NCI-H69 (cell line): ENCODE data around the gene TSPAN11.
"Not testable (repeated sequence)": the region's sequence is repeated elsewhere in the genome, so short reads cannot be mapped to it uniquely, and the experiment has no call there.

ENCODE experiments used
- DNase-seq: peaks from one replicate; lab custom pipeline; 2025; lab: John Stamatoyannopoulos, UW

The TSPAN11 gene

GRCh38 chr12:30926243-30927221 lies at the start of gene TSPAN11:
Gene TSPAN11 (plus strand): TSS chr12:30926748. CDS start chr12:30953992, 27,244 bp downstream.
- DNase-seq, result peak; percentile 99

GRCh38 chr12:30877105-30877875 lies 49.3 kb upstream of the TSPAN11 start:
- peak; percentile 99 for DNase-seq

GRCh38 chr12:30878024-30878423 lies 48.5 kb upstream of the TSPAN11 start:
- DNase-seq, result no peak

- DNase-seq, result peak; percentile 100
These were observed 46.5 kb upstream of the TSPAN11 start for GRCh38 chr12:30880061-30880460.

- no peak for DNase-seq
These were observed 45.7 kb upstream of the TSPAN11 start for GRCh38 chr12:30880813-30881212.

GRCh38 chr12:30882706-30883105 lies 43.8 kb upstream of the TSPAN11 start:
- peak; percentile 90 for DNase-seq

GRCh38 chr12:30884799-30885198 lies 41.7 kb upstream of the TSPAN11 start:
- DNase-seq, result no peak

GRCh38 chr12:30885321-30885720 lies 41.2 kb upstream of the TSPAN11 start:
- DNase-seq, result no peak

- no peak for DNase-seq
These were observed 39.3 kb upstream of the TSPAN11 start for GRCh38 chr12:30887226-30887625.

- no peak for DNase-seq
These were observed 38.3 kb upstream of the TSPAN11 start for GRCh38 chr12:30888241-30888640.

- not testable (repeated sequence) for DNase-seq
These were observed 32.0 kb upstream of the TSPAN11 start for GRCh38 chr12:30894531-30894930.

GRCh38 chr12:30896461-30896860 lies 30.1 kb upstream of the TSPAN11 start:
- DNase-seq, result no peak

GRCh38 chr12:30898846-30899245 lies 27.7 kb upstream of the TSPAN11 start:
- no peak for DNase-seq

- DNase-seq, result no peak
These were observed 26.2 kb upstream of the TSPAN11 start for GRCh38 chr12:30900351-30900750.

GRCh38 chr12:30902001-30902400 lies 24.5 kb upstream of the TSPAN11 start:
- DNase-seq, result no peak

- DNase-seq, result no peak
These were observed 24.0 kb upstream of the TSPAN11 start for GRCh38 chr12:30902596-30902995.

GRCh38 chr12:30905463-30906009 lies 21.0 kb upstream of the TSPAN11 start:
- no peak for DNase-seq

- DNase-seq, result no peak
These were observed 18.3 kb upstream of the TSPAN11 start for GRCh38 chr12:30908076-30908721.

GRCh38 chr12:30908722-30909348 lies 17.7 kb upstream of the TSPAN11 start:
- DNase-seq, result peak; percentile 95

GRCh38 chr12:30909349-30910037 lies 17.1 kb upstream of the TSPAN11 start:
- peak; percentile 66 for DNase-seq

GRCh38 chr12:30910038-30910350 lies 16.6 kb upstream of the TSPAN11 start:
- DNase-seq, result no peak
